ENCODE results near the gene UBALD1.
A peak's percentile ranks its signal among the peaks of the same experiment; 100 is the strongest.

The UBALD1 gene

DNA sequence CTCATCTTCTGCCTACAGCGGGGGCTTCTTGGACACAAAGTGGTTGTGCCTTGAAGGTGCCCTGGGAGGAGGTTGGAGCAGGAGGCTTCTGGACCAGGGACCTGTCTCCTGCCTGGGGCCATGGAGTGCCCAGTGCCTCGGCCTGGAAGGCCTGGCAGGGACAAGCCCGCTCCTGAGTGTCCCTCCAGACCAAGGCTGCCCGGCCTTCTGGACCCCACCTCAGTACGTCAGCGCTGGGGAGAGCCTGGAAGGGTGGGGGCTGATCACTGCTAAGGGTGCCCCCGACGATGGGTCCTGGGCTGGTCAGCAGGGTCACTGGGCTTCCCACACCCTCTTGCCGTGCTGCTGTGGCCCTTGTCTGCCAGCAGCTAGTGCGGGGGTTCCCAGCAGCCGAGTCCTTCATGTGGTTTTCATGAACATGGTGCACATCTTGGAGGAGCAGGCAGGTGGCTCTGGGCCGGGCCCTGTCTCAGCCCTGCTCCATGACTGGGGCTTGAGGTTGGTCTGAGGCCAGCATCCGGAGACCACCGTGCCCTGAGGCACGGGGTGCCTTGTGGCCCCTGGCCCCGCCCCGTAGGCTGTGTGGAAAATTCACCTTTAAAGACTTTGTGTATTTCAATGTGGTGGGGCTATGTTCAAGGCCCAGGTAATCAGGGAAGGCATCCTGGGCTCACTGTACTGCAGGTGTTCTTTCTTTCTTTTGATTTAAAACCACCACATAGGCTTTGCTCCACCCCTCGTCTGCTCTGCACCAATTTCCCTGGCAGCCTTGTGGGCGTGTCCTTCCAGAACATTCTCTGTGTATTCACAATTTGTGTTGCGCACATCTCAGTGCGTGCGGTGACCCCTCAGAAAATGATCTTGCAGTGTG is 32.3 kb upstream of the UBALD1 start:
- no peak for DNase-seq (ENCODE audit: low spot score)

- DNase-seq (ENCODE audit: low spot score), result no peak
Measured at GRCh38 chr16:4641895-4642294, 27.2 kb upstream of the UBALD1 start.

DNA sequence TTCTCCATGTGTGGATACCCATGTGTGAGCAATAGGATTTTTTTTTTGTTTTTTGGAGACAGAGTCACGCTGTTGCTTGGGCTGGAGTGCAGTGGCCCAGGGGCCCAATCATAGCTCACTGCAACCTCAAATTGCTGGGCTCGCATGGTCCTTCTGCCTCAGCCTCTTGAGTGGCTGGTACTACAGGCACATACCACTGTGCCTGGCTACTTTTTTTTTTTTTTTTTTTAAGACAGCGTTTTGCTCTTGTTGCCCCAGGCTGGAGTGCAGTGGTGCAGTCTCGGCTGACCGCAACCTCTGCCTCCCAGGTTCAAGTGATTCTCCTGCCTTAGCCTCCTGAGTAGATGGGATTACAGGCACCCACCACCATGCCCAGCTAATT is 26.6 kb upstream of the UBALD1 start:
- DNase-seq (ENCODE audit: low spot score), result no peak

- no peak for DNase-seq (ENCODE audit: low spot score)
Measured at GRCh38 chr16:4640572-4641305, 26.1 kb upstream of the UBALD1 start.

- DNase-seq (ENCODE audit: low spot score), result no peak
Measured at GRCh38 chr16:4639899-4640509, 25.3 kb upstream of the UBALD1 start.

GRCh38 chr16:4637501-4638166 is 22.9 kb upstream of the UBALD1 start:
- no peak for DNase-seq (ENCODE audit: low spot score)

- DNase-seq (ENCODE audit: low spot score), result no peak
Measured at GRCh38 chr16:4636196-4636595, 21.5 kb upstream of the UBALD1 start.

GRCh38 chr16:4634768-4635167 is 20.1 kb upstream of the UBALD1 start:
- no peak for DNase-seq (ENCODE audit: low spot score)

GRCh38 chr16:4633910-4634635 is 19.4 kb upstream of the UBALD1 start:
- no peak for DNase-seq (ENCODE audit: low spot score)

DNA sequence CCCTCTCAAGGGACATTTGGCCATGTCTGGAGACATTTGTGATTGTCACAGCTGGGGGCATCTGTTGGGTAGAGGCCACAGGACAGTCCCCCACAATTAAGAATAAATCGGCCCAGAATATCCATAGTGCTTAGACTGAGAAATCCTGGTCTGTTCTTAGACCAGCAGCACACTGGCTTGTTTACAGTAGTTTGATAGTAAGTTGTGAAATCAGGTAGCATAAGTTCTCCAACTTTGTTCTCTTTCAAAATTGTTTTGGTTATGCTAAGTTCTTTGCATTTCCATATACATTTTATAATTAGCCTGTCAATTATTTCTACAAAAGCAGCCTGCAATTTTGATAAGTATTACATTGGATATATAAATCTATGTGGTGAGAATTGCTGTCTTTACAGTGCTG is 16.8 kb upstream of the UBALD1 start:
- no peak for DNase-seq (ENCODE audit: low spot score)

DNA sequence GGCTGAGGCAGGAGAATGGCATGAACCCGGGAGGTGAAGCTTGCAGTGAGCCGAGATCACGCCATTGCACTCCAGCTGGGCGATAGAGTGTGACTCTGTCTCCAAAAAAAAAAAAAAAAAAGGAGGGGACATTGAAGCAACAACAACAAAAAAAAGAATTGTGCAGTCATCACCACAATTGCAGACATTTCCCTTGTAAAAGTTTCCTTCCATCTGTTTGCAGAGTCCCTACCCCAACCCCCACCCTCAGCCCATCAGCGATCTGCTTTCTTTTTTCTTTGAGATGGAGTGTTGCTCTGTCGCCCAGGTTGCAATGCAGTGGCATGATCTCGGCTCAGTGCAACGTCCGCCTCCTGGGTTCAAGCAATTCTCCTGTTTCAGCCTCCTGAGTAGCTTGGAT is 13.6 kb upstream of the UBALD1 start:
- DNase-seq (ENCODE audit: low spot score), result no peak

- DNase-seq (ENCODE audit: low spot score), result no peak
Measured at GRCh38 chr16:4626396-4626795, 11.7 kb upstream of the UBALD1 start.

GRCh38 chr16:4625560-4626159 is 11.0 kb upstream of the UBALD1 start:
- DNase-seq (ENCODE audit: low spot score), result no peak

GRCh38 chr16:4624827-4625559 is 10.3 kb upstream of the UBALD1 start:
- DNase-seq (ENCODE audit: low spot score), result peak; percentile 53

GRCh38 chr16:4624015-4624826 is 9.5 kb upstream of the UBALD1 start, which contains the start of gene MGRN1:
MGRN1 (plus strand) TSS chr16:4624826; CDS start chr16:4624961, 135 bp downstream.
- peak; percentile 97 for DNase-seq (ENCODE audit: low spot score)

DNA sequence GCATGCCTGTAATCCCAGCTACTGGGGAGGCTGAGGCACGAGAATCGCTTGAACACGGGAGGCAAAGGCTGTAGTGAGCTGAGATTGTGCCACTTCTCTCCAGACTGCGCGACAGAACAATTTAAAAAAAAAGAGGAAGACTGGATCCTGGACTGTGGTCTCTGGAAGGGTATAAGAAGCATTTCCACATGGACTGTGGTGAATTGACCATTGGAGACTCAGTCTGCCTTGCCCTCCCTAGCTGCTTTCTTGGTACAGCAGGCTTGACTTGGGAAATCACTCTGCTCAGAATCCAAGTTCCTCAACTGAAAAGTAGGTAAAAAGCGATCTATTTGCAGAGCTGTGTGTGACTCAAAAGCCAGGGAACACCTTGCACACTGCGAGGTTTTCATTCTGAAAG is 8.9 kb upstream of the UBALD1 start:
- no peak for DNase-seq (ENCODE audit: low spot score)

GRCh38 chr16:4618645-4619418 is 4.1 kb upstream of the UBALD1 start:
- DNase-seq (ENCODE audit: low spot score), result no peak

DNA sequence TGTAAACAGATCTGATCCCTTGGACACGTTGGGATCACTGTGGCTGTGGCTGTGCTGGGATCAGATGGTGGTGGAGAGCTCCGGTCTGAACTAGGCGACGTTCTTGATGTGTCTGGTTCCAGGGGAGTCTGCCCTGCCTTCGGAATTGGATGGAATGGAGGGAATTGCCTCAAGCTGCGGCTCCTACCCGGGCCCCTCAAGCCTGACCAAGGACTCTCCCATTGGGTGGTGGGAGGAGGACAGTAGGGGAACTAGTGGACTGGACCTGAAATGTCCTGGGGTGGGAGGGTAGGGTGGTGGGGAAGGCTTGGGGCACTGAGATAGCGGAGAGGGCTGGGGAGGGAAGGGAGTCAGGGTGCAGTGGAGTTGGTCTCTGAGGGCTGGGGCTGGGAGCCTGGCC is 3.2 kb upstream of the UBALD1 start:
- DNase-seq (ENCODE audit: low spot score), result no peak

All from hematopoietic multipotent progenitor cell treated with erythropoietin and hydrocortisone succinate and interleukin-3 and kit ligand, for 17 days (in vitro differentiated cells).